Peyer's patch (tissue), 4 donors: ENCODE measurements around the gene IGLON5. TPM values are rescaled to one million over a fixed set of nuclear protein-coding genes. Genes with fewer than 3 reads are reported as not detected.

Source experiments
- DNase-seq, 3 donors: peaks; one replicate each; pipeline ENCODE4 v3.0.0-alpha.2; 2017 to 2019
- H3K27ac ChIP-seq, 4 donors: fragments of 200-600 bp; sonication (generic); one replicate each; pipeline ENCODE4 v1.5.1; 2016 to 2019
- H3K27me3 ChIP-seq, 2 donors: fragments of 200-600 bp; sonication (generic); one replicate each; pipeline ENCODE4 v1.5.1; 2019
- H3K36me3 ChIP-seq, 3 donors: fragments of 200-600 bp; sonication (generic); one replicate each; pipeline ENCODE4 v1.5.1; 2016 to 2019
- H3K4me1 ChIP-seq, 4 donors: fragments of 200-600 bp; sonication (generic); one replicate each; pipeline ENCODE4 v1.5.1; 2016 to 2019
- H3K4me3 ChIP-seq, 4 donors: fragments of 200-600 bp; sonication (generic); 1 replicate in 3 of 4; 2 replicates in 1 of 4; pipeline ENCODE4 v1.5.1; 2016 to 2019; ENCODE audit warnings: mild to moderate bottlenecking in 1 of 4
- H3K9me3 ChIP-seq, 4 donors: fragments of 200-600 bp; sonication (generic); one replicate each; pipeline ENCODE4 v1.5.1; 2016 to 2019; ENCODE audit warnings: mild to moderate bottlenecking in 1 of 4
- CTCF ChIP-seq, 6 experiments: fragments of 450-650 bp in 4 of 6; fragments of 200-600 bp in 2 of 6; sonication (generic) in 1 of 6; IDR thresholded peaks; one replicate each; pipeline ENCODE4 v1.5.1; 2017 to 2019; ENCODE audit warnings: antibody characterized with exemption in 6 of 6, mild to moderate bottlenecking in 3 of 6, moderate library complexity in 1 of 6
- POLR2A ChIP-seq, 2 donors: fragments of 450-650 bp; IDR thresholded peaks; one replicate each; pipeline ENCODE4 v1.5.1; 2017; ENCODE audit warnings: antibody characterized with exemption in 2 of 2, mild to moderate bottlenecking in 2 of 2, moderate library complexity in 2 of 2
- total RNA-seq, 4 donors: library from RNA; depleted of rRNA; stranded (reverse); fragments of >200 nt; gene quantifications; one replicate each; pipeline ENCODE4 v1.1.0, GENCODE V29; 2016

The IGLON5 gene
- total RNA-seq, 4 donors from 2014 or later: not detected

GRCh38 chr19:51277112-51277511, 34.3 kb upstream of the IGLON5 start:
- Histone ChIP-seq H3K4me1 (no peaks in the 10 kb centered on the region), H3K36me3 (no peaks in the 10 kb centered on the region), H3K9me3 (no peaks in the 10 kb centered on the region), H3K27me3 (no peaks in the 10 kb centered on the region), H3K4me3 (no peak overlapping the region), H3K27ac (no peak overlapping the region)
- TF ChIP-seq CTCF (IDR thresholded peaks at IDR 0.05): no peak
- no peak for TF ChIP-seq POLR2A (IDR thresholded peaks at IDR 0.05)
- DNase-seq: no peak

DNA sequence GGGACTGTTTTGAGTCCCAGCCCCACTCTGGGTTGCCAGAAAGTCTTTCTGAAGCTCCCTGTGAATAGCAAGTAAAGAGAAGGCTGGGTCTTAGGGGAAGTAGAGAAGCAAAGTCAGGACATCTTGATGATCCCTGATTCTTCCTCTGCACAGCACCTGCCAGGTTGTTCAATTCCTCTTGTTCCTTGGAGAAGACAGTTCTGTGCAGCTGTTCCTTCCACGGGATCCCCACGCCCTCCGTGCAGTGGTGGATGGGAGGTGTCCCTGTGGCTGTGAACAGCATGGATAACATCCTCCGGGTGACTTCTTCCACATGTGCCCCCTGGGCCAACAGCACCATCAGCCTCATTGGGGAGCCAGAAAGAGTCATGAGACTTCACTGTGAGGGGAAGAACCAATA, 29.1 kb upstream of the IGLON5 start:
- no peak for TF ChIP-seq POLR2A (IDR thresholded peaks at IDR 0.05)
- no peak for TF ChIP-seq CTCF (IDR thresholded peaks at IDR 0.05)
- no peaks in the 10 kb centered on the region for H3K27me3 ChIP-seq
- no peaks in the 10 kb centered on the region for H3K9me3 ChIP-seq
- H3K27ac ChIP-seq: no peak overlapping the region
- H3K4me3 ChIP-seq: no peak overlapping the region
- no peak for DNase-seq
- no peaks in the 10 kb centered on the region for H3K36me3 ChIP-seq
- H3K4me1 ChIP-seq: no peaks in the 10 kb centered on the region

- H3K36me3 ChIP-seq: no peaks in the 10 kb centered on the region
- H3K9me3 ChIP-seq: no peaks in the 10 kb centered on the region
- H3K4me3 ChIP-seq: no peak overlapping the region
- no peaks in the 10 kb centered on the region for H3K27me3 ChIP-seq
- H3K4me1 ChIP-seq: no peaks in the 10 kb centered on the region
- DNase-seq: no peak
- TF ChIP-seq CTCF (IDR thresholded peaks at IDR 0.05) (no peak), POLR2A (IDR thresholded peaks at IDR 0.05) (no peak)
- no peak overlapping the region for H3K27ac ChIP-seq
Measured at GRCh38 chr19:51285682-51286081, 25.8 kb upstream of the IGLON5 start.

- H3K4me1 ChIP-seq: no peaks in the 10 kb centered on the region
Measured at GRCh38 chr19:51289635-51290034, 21.8 kb upstream of the IGLON5 start.

GRCh38 chr19:51292971-51293370, 18.5 kb upstream of the IGLON5 start:
- TF ChIP-seq POLR2A (IDR thresholded peaks at IDR 0.05): no peak
- no peak for TF ChIP-seq CTCF (IDR thresholded peaks at IDR 0.05)
- Histone ChIP-seq H3K27me3 (no peaks in the 10 kb centered on the region), H3K4me1 (no peaks in the 10 kb centered on the region), H3K27ac (no peak overlapping the region), H3K4me3 (no peak overlapping the region), H3K9me3 (no peaks in the 10 kb centered on the region), H3K36me3 (no peaks in the 10 kb centered on the region)
- DNase-seq: no peak

More at GRCh38 chr19:51289635-51290034, 21.8 kb upstream of the IGLON5 start:
- TF ChIP-seq POLR2A (IDR thresholded peaks at IDR 0.05) (no peak), CTCF (IDR thresholded peaks at IDR 0.05) (no peak)
- no peaks in the 10 kb centered on the region for H3K9me3 ChIP-seq
- H3K4me3 ChIP-seq: no peak overlapping the region
- H3K36me3 ChIP-seq: no peaks in the 10 kb centered on the region
- no peaks in the 10 kb centered on the region for H3K27me3 ChIP-seq
- no peak for DNase-seq
- H3K27ac ChIP-seq: no peak overlapping the region

DNA sequence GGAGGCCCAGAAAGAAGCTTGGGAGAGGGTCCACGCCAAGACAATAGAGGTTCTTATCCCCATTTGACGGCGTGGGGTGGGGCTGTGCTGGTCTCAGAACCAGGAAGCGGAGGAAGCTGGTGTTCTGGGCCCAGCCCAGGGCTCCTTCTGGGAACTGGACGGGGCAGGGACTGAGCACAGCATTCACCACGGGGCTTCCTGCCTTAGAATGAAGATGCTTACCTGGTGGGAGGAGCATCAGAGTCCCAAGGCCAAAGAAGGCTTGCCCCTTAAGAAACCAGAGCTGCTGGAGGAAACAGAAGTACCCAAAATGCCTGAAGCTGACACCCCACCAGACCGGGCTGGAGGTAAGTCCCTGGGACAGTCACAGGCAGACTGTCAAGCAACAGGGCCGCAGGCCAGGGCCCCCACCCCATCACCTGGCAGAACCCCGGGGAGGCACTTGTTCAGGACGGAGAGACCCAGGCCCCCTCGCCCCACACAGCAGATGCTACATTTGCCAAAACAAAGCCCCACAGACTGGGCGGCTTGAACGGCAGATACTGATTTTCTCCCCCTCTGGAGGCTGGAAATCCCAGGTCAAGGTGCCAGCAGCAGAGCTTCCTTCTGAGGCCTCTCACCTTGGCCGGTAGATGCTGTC, 17.8 kb upstream of the IGLON5 start:
- Histone ChIP-seq H3K27ac (no peak overlapping the region), H3K4me3 (no peak overlapping the region), H3K9me3 (no peaks in the 10 kb centered on the region), H3K27me3 (no peaks in the 10 kb centered on the region), H3K4me1 (no peaks in the 10 kb centered on the region), H3K36me3 (no peaks in the 10 kb centered on the region)
- TF ChIP-seq CTCF (IDR thresholded peaks at IDR 0.05) (no peak), POLR2A (IDR thresholded peaks at IDR 0.05) (no peak)
- DNase-seq: peak in 1 of 3 donors; percentile 18
